Subcutaneous adipose tissue (tissue), 4 donors: Measurements from ENCODE around the gene SEMA4B. TPM values are rescaled to one million over a fixed set of nuclear protein-coding genes. Genes with fewer than 3 reads are reported as not detected.

Experiments used
- total RNA-seq, 4 donors: library from RNA; depleted of rRNA; stranded (reverse); fragments of >200 nt; gene quantifications; one replicate each; pipeline ENCODE4 v1.1.0, GENCODE V29; 2016
- TF ChIP-seq, protein P1 (sequence below): fragments of 450-650 bp; IDR thresholded peaks from one replicate; pipeline ENCODE4 v1.5.1; 2016; ENCODE audit warnings: low read depth, mild to moderate bottlenecking, control low read depth, antibody characterized with exemption, moderate library complexity

The SEMA4B gene
- total RNA-seq, 4 donors from 2014 or later, result 4.4 to 13.4 (median 12.5) TPM

DNA sequence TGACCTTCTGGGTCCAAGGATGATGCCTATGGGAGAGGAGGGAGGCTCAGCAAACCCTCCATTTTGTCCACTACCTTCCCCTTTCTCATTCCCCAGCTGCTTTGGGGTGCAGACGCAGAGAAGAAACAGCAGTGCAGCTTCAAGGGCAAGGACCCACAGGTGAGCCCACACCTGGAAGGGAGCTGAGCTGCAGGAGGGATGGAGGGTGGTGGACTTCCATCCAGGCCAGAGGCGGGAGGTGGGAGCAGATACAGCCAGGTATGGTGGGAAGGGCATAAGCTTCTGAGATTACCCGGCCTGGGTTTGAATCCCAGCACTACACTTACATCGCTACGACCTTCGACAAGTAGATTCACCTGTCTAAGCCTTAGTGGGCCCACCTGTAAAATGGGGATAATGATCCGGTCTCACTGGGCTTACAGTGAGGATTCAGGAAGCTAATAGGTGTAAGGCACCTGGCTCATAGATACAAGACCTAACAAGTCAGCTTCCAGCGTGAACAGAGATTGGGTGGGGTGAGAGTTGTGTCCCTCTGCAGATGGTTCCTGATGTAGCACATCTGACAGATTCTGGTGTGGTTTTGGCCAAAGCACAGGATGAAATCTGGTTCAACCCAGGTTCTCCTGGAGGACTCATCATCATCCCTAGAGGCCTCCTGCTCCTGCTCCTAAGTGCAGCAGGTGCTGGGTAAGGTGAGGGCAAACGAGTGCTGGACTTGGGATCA lies 16.7 kb downstream of the SEMA4B start:
- TF ChIP-seq, protein P1, sequence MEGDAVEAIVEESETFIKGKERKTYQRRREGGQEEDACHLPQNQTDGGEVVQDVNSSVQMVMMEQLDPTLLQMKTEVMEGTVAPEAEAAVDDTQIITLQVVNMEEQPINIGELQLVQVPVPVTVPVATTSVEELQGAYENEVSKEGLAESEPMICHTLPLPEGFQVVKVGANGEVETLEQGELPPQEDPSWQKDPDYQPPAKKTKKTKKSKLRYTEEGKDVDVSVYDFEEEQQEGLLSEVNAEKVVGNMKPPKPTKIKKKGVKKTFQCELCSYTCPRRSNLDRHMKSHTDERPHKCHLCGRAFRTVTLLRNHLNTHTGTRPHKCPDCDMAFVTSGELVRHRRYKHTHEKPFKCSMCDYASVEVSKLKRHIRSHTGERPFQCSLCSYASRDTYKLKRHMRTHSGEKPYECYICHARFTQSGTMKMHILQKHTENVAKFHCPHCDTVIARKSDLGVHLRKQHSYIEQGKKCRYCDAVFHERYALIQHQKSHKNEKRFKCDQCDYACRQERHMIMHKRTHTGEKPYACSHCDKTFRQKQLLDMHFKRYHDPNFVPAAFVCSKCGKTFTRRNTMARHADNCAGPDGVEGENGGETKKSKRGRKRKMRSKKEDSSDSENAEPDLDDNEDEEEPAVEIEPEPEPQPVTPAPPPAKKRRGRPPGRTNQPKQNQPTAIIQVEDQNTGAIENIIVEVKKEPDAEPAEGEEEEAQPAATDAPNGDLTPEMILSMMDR, result no peak

DNA sequence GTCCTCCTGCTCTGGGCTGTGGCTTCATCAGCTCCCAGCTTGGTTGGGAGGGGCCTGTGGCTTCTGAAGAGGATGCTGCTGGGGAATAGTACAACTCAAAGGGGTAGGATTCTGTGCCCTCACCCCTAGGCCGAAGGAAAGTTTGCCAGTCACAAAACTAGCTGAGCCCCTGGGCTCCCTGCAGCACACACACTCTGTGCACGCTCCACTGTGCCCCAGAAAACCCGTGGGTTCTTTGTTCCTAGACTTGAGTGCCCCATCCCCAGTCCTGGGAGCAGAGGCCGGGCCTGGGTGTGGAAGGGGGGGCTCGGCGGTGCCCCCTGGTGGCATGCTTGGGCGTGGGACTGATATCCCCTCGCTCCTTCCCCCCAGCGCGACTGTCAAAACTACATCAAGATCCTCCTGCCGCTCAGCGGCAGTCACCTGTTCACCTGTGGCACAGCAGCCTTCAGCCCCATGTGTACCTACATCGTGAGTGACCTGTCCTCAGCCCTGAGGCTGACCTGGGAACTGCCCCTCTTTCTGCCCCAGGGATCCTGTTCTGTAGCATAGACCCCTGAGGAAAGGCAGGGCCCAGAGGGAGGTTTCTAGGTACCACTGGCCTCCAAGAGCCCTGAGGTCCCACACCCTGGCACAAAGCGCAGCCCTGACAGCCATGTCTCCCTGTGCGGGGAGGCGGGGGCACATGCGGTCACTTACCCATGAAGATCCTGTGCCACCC lies 18.5 kb downstream of the SEMA4B start:
- TF ChIP-seq, protein P1, result no peak

DNA sequence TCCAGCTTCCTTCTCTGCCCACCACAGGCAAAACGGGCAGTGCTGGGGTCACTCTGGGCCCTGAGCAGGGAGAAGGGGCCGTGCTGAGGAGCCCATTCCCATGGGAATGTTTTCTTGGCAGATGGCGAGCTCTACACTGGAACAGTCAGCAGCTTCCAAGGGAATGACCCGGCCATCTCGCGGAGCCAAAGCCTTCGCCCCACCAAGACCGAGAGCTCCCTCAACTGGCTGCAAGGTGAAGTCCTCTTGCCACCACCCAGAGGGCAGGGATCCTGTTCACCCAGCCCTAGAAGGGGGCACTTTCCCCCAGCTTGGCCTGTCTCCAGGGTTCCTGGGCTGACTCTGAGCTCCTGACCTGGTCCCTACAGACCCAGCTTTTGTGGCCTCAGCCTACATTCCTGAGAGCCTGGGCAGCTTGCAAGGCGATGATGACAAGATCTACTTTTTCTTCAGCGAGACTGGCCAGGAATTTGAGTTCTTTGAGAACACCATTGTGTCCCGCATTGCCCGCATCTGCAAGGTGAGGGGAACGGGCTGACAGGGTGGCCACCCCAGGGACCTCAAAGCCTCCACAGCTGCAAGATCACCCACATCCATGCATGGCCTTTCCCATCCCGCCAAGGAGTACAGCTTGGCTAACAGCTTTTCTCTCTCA lies 20.2 kb downstream of the SEMA4B start:
- TF ChIP-seq, protein P1, result no peak

DNA sequence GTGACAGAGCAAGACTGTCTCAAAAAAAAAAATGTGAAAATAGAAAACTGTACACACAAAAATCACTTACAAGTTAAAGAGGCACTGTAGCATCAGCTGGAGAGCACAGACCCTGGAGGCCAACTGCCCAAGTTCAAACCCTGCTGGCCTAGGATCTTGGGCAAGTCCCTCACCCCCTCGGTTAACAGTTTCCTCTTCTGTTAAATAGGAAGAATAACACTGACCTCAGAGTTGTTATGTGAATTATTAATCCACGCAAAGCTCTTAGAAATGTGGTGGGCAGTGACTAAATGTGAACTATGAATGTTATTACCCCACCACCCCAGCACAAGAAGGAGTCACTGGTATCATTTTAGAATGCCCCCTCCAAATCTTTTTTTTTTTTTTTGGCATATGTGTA lies 21.4 kb downstream of the SEMA4B start:
- TF ChIP-seq, protein P1, result no peak

DNA sequence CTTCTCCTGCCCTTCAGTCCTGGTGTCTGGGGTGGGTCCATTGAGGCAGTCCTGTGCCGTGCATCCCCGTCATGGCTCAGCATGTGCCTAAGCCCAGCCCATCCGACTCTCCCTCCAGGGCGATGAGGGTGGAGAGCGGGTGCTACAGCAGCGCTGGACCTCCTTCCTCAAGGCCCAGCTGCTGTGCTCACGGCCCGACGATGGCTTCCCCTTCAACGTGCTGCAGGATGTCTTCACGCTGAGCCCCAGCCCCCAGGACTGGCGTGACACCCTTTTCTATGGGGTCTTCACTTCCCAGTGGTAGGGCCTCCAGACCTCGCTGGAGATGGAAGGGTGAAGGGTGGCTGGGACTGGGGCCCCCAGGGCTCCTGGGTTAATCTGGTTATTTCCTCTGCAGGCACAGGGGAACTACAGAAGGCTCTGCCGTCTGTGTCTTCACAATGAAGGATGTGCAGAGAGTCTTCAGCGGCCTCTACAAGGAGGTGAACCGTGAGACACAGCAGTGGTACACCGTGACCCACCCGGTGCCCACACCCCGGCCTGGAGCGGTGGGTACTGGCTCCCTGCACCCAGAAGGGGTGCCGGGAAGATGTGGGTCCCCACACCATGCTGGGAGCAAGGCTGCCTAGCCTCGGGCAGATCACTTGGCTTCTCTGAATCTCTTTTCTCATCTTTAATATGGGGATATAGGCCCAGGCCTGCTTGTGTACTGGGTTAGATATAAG lies 22.5 kb downstream of the SEMA4B start:
- TF ChIP-seq, protein P1, result no peak

DNA sequence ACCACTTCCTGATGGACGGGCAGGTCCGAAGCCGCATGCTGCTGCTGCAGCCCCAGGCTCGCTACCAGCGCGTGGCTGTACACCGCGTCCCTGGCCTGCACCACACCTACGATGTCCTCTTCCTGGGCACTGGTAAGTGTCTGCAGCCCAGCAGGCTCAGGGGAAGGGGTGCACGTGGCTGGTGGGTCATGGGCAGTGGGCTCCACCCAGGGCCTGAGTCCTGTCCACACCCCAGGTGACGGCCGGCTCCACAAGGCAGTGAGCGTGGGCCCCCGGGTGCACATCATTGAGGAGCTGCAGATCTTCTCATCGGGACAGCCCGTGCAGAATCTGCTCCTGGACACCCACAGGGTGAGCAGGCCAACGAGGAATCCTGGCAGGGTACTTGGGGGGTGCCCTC lies 23.9 kb downstream of the SEMA4B start:
- TF ChIP-seq, protein P1, result no peak
